GM12878 (cell line): Measurements from ENCODE around the gene TBC1D30. TPM values are rescaled to one million over a fixed set of nuclear protein-coding genes. Genes with fewer than 3 reads are reported as not detected.

Source experiments
- ATAC-seq: fragments of 200-7000 bp; cut with Tn5 transposase; 3 replicates; pipeline ENCODE4 v1.9.1; 2020; ENCODE audit warnings: mild to moderate bottlenecking, moderate library complexity
- BruUV-seq: library from RNA; stranded (reverse); fragments of 400-500 nt; replicated peaks from 2 replicates; lab custom pipeline; 2021; lab: Mats Ljungman, UMichigan
- CTCF ChIA-PET: fragments of 300-600 bp; sonication (Branson Sonifier 250); formaldehyde crosslinking; extraction: SDS; loops from one replicate; lab custom pipeline; 2021; ENCODE audit warnings: inconsistent platforms; lab: Yijun Ruan, JAX
- POLR2A ChIA-PET: fragments of 350-600 bp; formaldehyde crosslinking; extraction: SDS; loops from one replicate; lab custom pipeline; 2021; ENCODE audit warnings: inconsistent platforms; lab: Charles Lee
- RAD21 ChIA-PET: fragments of 300-600 bp; sonication (Branson Sonifier 250); formaldehyde crosslinking; loops from one replicate; lab custom pipeline; 2023; ENCODE audit warnings: antibody characterized with exemption; ENCODE audit not compliant: unreplicated experiment; lab: Charles Lee
- SMC1A ChIA-PET: fragments of 300-600 bp; sonication (Branson Sonifier 250); formaldehyde crosslinking; loops from one replicate; lab custom pipeline; 2023; ENCODE audit not compliant: unreplicated experiment, uncharacterized antibody; lab: Charles Lee
- DNase-seq: peaks from one replicate; pipeline ENCODE4 v3.0.0-alpha.2; 2011; ENCODE audit warnings: low read depth, low spot score
- FAIRE-seq: peaks from 3 replicates; lab custom pipeline; 2011; peaks lifted over from hg19 to GRCh38; lab: Jason Lieb, UNC
- H2AFZ ChIP-seq: 2 replicates; pipeline ENCODE4 v1.6.0; 2011; ENCODE audit warnings: low read depth, low read length, control low read depth; ENCODE audit not compliant: control insufficient read depth
- H3K27ac ChIP-seq: 2 replicates; pipeline ENCODE4 v1.5.1; 2011; ENCODE audit warnings: control low read depth; ENCODE audit not compliant: control insufficient read depth, insufficient read depth
- H3K27me3 ChIP-seq, 2 experiments: replicated peaks in 1 of 2; 2 replicates each; pipeline versions ENCODE4 v1.6.0 to v1.6.1; 2011; ENCODE audit warnings: low read length in 1 of 2; ENCODE audit not compliant: control insufficient read depth in 2 of 2, insufficient read depth in 2 of 2
- H3K36me3 ChIP-seq, 2 experiments: 2 replicates each; pipeline ENCODE4 v1.5.1; 2011; ENCODE audit warnings: low read length in 1 of 2; ENCODE audit not compliant: control insufficient read depth in 2 of 2, insufficient read depth in 2 of 2
- H3K4me1 ChIP-seq: 2 replicates; pipeline ENCODE4 v1.6.1; 2011; ENCODE audit warnings: mild to moderate bottlenecking, low read length, moderate library complexity, mixed read lengths; ENCODE audit not compliant: control insufficient read depth, insufficient read depth
- H3K4me2 ChIP-seq: 2 replicates; pipeline ENCODE4 v1.6.0; 2011; ENCODE audit warnings: control low read depth; ENCODE audit not compliant: control insufficient read depth, insufficient read depth
- H3K4me3 ChIP-seq: fragments of 200-600 bp; sonication (generic); 2 replicates; pipeline ENCODE4 v1.5.1; 2016
- H3K79me2 ChIP-seq: 2 replicates; pipeline ENCODE4 v1.6.0; 2011; ENCODE audit warnings: low read length; ENCODE audit not compliant: control insufficient read depth, insufficient read depth
- H3K9ac ChIP-seq: 2 replicates; pipeline ENCODE4 v1.8.0; 2011; ENCODE audit warnings: low read length, control low read depth, mixed read lengths; ENCODE audit not compliant: control insufficient read depth, insufficient read depth
- H3K9me3 ChIP-seq: replicated peaks from 3 replicates; pipeline ENCODE4 v1.5.1; 2011; ENCODE audit warnings: mild to moderate bottlenecking, low read length; ENCODE audit not compliant: control insufficient read depth, insufficient read depth
- H4K20me1 ChIP-seq: 2 replicates; pipeline ENCODE4 v1.6.0; 2011; ENCODE audit not compliant: control insufficient read depth, insufficient read depth
- ATF7 ChIP-seq: fragments of 450-650 bp; IDR thresholded peaks from 2 replicates; pipeline ENCODE4 v1.6.1; 2016; ENCODE audit warnings: low read depth, mild to moderate bottlenecking
- BCL11A ChIP-seq: IDR thresholded peaks from 2 replicates; pipeline ENCODE4 v1.6.1; 2011; ENCODE audit warnings: low read depth, low read length
- BRCA1 ChIP-seq: IDR thresholded peaks from 2 replicates; pipeline ENCODE4 v1.6.1; 2011; ENCODE audit warnings: low read depth, low read length, improper control_type of control experiment
- CBX3 ChIP-seq: fragments of 200-600 bp; sonication (generic); IDR thresholded peaks from 2 replicates; pipeline ENCODE4 v1.6.1; 2016; ENCODE audit warnings: low read depth, borderline replicate concordance
- CHD4 ChIP-seq: fragments of 200-600 bp; sonication (generic); IDR thresholded peaks from 2 replicates; pipeline ENCODE4 v1.6.1; 2016; ENCODE audit warnings: mild to moderate bottlenecking
- CREB1 ChIP-seq: IDR thresholded peaks from 2 replicates; pipeline ENCODE4 v1.6.1; 2012; ENCODE audit warnings: low read depth, mild to moderate bottlenecking, inconsistent platforms
- FOXM1 ChIP-seq: IDR thresholded peaks from 2 replicates; pipeline ENCODE4 v1.6.1; 2012; ENCODE audit warnings: low read depth, mild to moderate bottlenecking, inconsistent platforms, low read length, moderate library complexity
- HDAC2 ChIP-seq: fragments of 200-600 bp; sonication (generic); IDR thresholded peaks from 2 replicates; pipeline ENCODE4 v1.6.1; 2017
- JUNB ChIP-seq: IDR thresholded peaks from 2 replicates; pipeline ENCODE4 v1.6.1; 2016; ENCODE audit warnings: antibody characterized with exemption, mild to moderate bottlenecking
- MXI1 ChIP-seq: fragments of 150-350 bp; IDR thresholded peaks from 2 replicates; pipeline ENCODE4 v1.6.1; 2011; ENCODE audit warnings: low read depth, mild to moderate bottlenecking, inconsistent platforms, low read length, improper control_type of control experiment
- NFIC ChIP-seq: IDR thresholded peaks from 2 replicates; pipeline ENCODE4 v1.6.1; 2012; ENCODE audit warnings: low read depth, mild to moderate bottlenecking, inconsistent platforms, low read length, moderate library complexity
- NR2C2 ChIP-seq: IDR thresholded peaks from 2 replicates; pipeline ENCODE4 v1.6.1; 2011; ENCODE audit warnings: borderline replicate concordance, low read depth; ENCODE audit not compliant: control insufficient read depth, insufficient read length
- NR2F1 ChIP-seq: fragments of 450-650 bp; conservative IDR thresholded peaks from 2 replicates; pipeline ENCODE4 v1.6.1; 2017; ENCODE audit warnings: mild to moderate bottlenecking
- RB1 ChIP-seq: fragments of 450-650 bp; formaldehyde crosslinking; IDR thresholded peaks from 2 replicates; pipeline ENCODE4 v1.6.1; 2017; ENCODE audit warnings: mild to moderate bottlenecking, borderline replicate concordance
- SREBF2 ChIP-seq: IDR thresholded peaks from 2 replicates; pipeline ENCODE4 v1.6.1; 2012; ENCODE audit warnings: mild to moderate bottlenecking, low read length
- TCF3 ChIP-seq: IDR thresholded peaks from 2 replicates; pipeline ENCODE4 v1.6.1; 2012; ENCODE audit warnings: low read depth, mild to moderate bottlenecking, low read length, borderline replicate concordance; ENCODE audit not compliant: insufficient read depth
- TCF7 ChIP-seq: IDR thresholded peaks from 2 replicates; pipeline ENCODE4 v1.6.1; 2014; ENCODE audit warnings: antibody characterized with exemption, borderline replicate concordance
- ZBED1 ChIP-seq: IDR thresholded peaks from 2 replicates; pipeline ENCODE4 v1.6.1; 2016; ENCODE audit warnings: borderline replicate concordance
- ZNF384 ChIP-seq: IDR thresholded peaks from 2 replicates; pipeline ENCODE4 v1.6.1; 2012; ENCODE audit warnings: low read depth, mild to moderate bottlenecking, low read length, improper control_type of control experiment, borderline replicate concordance
- ZSCAN29 ChIP-seq: fragments of 450-650 bp; IDR thresholded peaks from 2 replicates; pipeline ENCODE4 v1.6.1; 2017; ENCODE audit warnings: mild to moderate bottlenecking, moderate library complexity
- WGBS: methylation state at CpG from one replicate; pipeline ENCODE4 v1.1.6; 2016; ENCODE audit warnings: low lambda C conversion rate; ENCODE audit not compliant: insufficient replicate concordance, insufficient coverage; ENCODE audit errors: missing lambda C conversion rate; 5-methylcytosine and 5-hydroxymethylcytosine counted together
- in situ Hi-C: fragments of 300-500 bp; cut with MboI; formaldehyde crosslinking; loops from 9 replicates; pipeline ENCODE4 v1.14.3; 2018; ENCODE audit warnings: mixed read lengths
- intact Hi-C: fragments of 100-400 bp; cut with micrococcal nuclease; formaldehyde crosslinking; loops from one replicate; pipeline ENCODE4 v1.14.2; 2022; ENCODE audit not compliant: unreplicated experiment
- polyA plus RNA-seq, 11 experiments: library from polyadenylated mRNA; depleted of rRNA in 4 of 11; unstranded in 6 of 11; stranded (reverse) in 5 of 11; fragments of >200 nt; fragmentation: Nextera tagmentation in 4 of 11; fragmentation: Illumina TruSeq in 1 of 11; extraction: Ambion mirVana in 4 of 11; extraction: Trizol in 1 of 11; gene quantifications; 1 replicate in 1 of 11; 2 replicates in 10 of 11; pipeline versions ENCODE4 v1.2.1 to v1.2.3, GENCODE V29; 2011 to 2016; ENCODE audit warnings: inconsistent platforms in 2 of 11, missing spikeins in 2 of 11, low read depth in 1 of 11
- total RNA-seq, 4 experiments: library from RNA; depleted of rRNA in 3 of 4; stranded (reverse); fragments of >200 nt in 3 of 4; fragmentation: Illumina TruSeq in 1 of 4; extraction: Trizol in 1 of 4; gene quantifications; 2 replicates each; pipeline versions ENCODE4 v1.2.1 to v1.2.3, GENCODE V29; 2013 to 2021

Gene TBC1D30
- total and polyA plus RNA-seq, 10 of the 15 experiments (the other 5 are each of a cell fraction or from before 2014, with no cell fraction given): 1.2 to 23.3 (median 11.1) TPM

- TF ChIP-seq HDAC2: no peak
- no peak for TF ChIP-seq CREB1
- TF ChIP-seq ZNF384: no peak
- TF ChIP-seq NR2F1: no peak
- TF ChIP-seq ATF7: no peak
- no peak for TF ChIP-seq TCF3
- TF ChIP-seq ZBED1: no peak
- TF ChIP-seq BCL11A: no peak
- no peak for TF ChIP-seq SREBF2
- no peak for TF ChIP-seq RB1
- no peak for TF ChIP-seq NR2C2
- TF ChIP-seq NFIC: no peak
- no peak for TF ChIP-seq CHD4
- TF ChIP-seq BRCA1: no peak
- TF ChIP-seq FOXM1: no peak
- no peak for TF ChIP-seq JUNB
- TF ChIP-seq TCF7: no peak
- TF ChIP-seq ZSCAN29: no peak
- TF ChIP-seq CBX3: no peak
- no peak for TF ChIP-seq MXI1
- H3K27me3 ChIP-seq: no peaks in the 10 kb centered on the region
- peaks cover 9% of the 10 kb centered on the region for H3K4me1 ChIP-seq
- BruUV-seq: no TSS peak
- H3K4me3 ChIP-seq: no peak overlapping the region
- ChIA-PET CTCF (interaction anchor here (0.6 to 9.1 kb wide), 5 partner anchors 11 to 155 kb away, joined by 3 to 192 read pairs (median 4); no protein-coding TSS in a partner anchor), POLR2A (interaction anchor here (0.9 kb wide), 1 partner anchor 18 kb away, joined by 3 read pairs; the partner anchor contains the start of gene TBC1D30), SMC1A (interaction anchor here (0.6 to 1.7 kb wide), 8 partner anchors 10 to 425 kb away, joined by 3 to 6 read pairs (median 4); no protein-coding TSS in a partner anchor), RAD21 (interaction anchor here (1.0 to 1.7 kb wide), 3 partner anchors 8 to 76 kb away, joined by 3 to 8 read pairs (median 3); no protein-coding TSS in a partner anchor)
- H4K20me1 ChIP-seq: no peaks in the 10 kb centered on the region
- no peaks in the 10 kb centered on the region for H3K36me3 ChIP-seq
- no peak for DNase-seq
- H3K79me2 ChIP-seq: no peaks in the 10 kb centered on the region
- no peak overlapping the region for H3K27ac ChIP-seq
- intact Hi-C loops: no loop called here
- in situ Hi-C loops: no loop called here
- 54% methylated on average over 7 of the region's 7 CpGs for WGBS
- ATAC-seq: no peak
- FAIRE-seq: no peak
- H2AFZ ChIP-seq: no peak overlapping the region
- no peak overlapping the region for H3K4me2 ChIP-seq
- no peak overlapping the region for H3K9ac ChIP-seq
- H3K9me3 ChIP-seq: peaks cover 6% of the 10 kb centered on the region; the same call in 2 of the 3 replicates
These were observed 17.6 kb upstream of the TBC1D30 start for GRCh38 chr12:64806593-64807460.
